Stimulated activated CD8-positive, alpha-beta memory T cell treated with anti-CD3 and anti-CD28 coated beads, Interleukin-4, amount 100 ng/mL, for 1 hour (primary cell): ENCODE measurements around the gene TMEM80.
"Not testable (repeated sequence)": the region's sequence is repeated elsewhere in the genome, so short reads cannot be mapped to it uniquely, and the experiment has no call there.

Source experiments
- DNase-seq, 2 donors: peaks; one replicate each; pipeline ENCODE4 v3.0.0-alpha.2; 2020; ENCODE audit warnings: low read depth in 2 of 2, low spot score in 1 of 2

TMEM80 gene

GRCh38 chr11:720642-721246 lies 25.1 kb downstream of the TMEM80 start:
- no peak for DNase-seq

- DNase-seq: no peak
Observed at GRCh38 chr11:721247-721740, 25.7 kb downstream of the TMEM80 start.

DNA sequence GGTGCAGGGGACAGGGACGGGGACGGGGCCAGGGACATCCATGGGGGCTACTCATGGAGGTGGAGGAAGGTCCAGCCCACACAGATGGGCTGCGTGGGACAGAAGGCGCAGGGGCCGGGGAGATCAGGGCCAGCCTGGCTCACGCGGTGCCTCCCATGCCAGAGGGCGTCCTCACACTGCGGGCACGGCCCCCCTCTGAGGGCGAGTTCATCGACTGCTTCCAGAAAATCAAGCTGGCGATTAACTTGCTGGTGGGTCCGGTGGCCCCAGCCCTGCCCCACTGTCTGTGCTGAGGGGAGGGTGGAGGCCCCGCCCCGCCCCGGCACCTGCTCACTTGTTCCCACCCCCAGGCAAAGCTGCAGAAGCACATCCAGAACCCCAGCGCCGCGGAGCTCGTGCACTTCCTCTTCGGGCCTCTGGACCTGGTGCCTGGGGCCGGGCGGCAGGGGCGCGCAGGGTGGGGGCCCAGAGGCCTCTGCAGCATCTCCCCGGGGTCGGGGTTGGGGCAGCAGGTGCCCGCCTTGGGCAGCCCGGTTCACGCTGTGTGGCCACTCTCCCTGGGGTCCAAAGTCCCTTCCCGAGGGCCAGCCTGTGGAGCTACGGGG lies 26.2 kb downstream of the TMEM80 start:
- DNase-seq: peak in 1 of 2 donors; percentile 21

DNA sequence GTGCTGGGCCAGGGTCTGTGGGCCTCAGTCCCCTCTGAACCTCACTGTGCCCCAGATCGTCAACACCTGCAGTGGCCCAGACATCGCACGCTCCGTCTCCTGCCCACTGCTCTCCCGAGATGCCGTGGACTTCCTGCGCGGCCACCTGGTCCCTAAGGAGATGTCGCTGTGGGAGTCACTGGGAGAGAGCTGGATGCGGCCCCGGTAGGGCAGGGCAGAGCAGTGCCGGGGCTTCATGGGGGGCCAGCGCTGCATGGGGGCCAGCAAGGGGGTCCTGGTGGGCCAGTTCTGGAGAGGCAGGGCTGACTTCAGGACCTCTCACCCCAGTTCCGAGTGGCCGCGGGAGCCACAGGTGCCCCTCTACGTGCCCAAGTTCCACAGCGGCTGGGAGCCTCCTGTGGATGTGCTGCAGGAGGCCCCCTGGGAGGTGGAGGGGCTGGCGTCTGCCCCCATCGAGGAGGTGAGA lies 26.8 kb downstream of the TMEM80 start:
- no peak for DNase-seq

DNA sequence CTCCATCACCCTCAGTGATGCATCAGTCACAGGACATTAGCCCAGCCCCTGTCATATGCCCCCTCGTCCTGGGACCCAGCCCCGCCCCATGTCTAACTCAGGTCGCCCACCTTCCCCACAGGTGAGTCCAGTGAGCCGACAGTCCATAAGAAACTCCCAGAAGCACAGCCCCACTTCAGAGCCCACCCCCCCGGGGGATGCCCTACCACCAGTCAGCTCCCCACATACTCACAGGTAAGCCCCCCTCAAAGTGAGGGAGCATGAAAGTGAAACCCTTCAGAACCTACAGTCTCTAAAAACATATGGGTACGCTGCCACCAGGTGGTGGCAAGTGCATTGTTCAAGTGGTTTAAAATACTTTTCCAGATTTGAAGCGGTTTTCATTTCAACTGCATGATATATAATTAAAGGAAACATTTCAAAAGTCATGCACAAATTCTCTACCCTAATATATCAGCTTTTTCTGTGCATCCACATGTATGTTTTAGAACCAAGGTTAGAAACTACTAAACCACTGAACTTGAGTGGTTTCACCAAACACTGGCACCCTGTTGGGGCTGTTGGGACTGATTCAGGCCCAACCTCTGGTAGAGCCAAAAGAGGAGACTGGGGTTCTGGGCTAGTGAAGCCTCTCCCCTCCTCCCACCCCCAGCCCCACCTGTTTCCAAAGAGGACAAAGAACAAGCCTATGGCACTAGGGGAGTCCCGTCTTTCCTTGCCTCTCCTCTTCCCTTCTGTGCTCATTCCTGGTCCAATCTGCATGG lies 27.7 kb downstream of the TMEM80 start:
- peak in 1 of 2 donors; percentile 28 for DNase-seq

DNA sequence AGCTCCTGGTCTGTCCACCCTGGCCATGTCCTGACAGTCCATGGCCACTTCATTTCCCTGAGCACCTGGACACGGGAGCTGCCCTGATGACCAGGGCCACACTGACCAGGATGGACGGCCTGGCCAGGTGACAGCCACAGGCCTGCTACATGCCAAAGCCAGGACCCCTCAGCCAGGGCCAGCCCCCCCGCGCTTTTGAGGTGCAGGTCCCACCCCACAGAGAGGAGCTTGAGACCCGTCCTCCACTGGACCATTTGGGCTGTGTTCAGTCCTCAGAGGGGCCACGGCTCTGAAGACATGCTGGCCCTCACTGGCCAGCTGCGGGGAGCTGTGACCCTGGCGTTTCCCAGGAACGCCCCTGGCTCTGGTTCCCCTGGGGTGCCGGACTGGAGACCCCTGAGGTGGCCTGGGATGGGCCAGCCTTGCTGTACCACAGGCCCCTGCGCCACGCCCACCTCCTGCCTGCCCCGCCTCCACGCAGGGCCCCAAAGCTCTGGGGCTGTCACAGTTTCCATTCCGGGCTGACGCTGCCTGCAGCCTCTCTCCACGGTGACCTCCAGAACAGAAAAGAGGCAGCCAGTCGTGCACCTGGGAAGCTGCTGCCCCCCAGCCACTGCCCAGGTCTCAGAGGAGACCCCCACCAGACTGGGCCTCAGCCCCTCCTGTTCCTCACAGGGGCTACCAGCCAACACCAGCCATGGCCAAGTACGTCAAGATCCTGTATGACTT lies 28.6 kb downstream of the TMEM80 start:
- DNase-seq: no peak

- DNase-seq: no peak
Observed at GRCh38 chr11:724778-725386, 29.3 kb downstream of the TMEM80 start.

DNA sequence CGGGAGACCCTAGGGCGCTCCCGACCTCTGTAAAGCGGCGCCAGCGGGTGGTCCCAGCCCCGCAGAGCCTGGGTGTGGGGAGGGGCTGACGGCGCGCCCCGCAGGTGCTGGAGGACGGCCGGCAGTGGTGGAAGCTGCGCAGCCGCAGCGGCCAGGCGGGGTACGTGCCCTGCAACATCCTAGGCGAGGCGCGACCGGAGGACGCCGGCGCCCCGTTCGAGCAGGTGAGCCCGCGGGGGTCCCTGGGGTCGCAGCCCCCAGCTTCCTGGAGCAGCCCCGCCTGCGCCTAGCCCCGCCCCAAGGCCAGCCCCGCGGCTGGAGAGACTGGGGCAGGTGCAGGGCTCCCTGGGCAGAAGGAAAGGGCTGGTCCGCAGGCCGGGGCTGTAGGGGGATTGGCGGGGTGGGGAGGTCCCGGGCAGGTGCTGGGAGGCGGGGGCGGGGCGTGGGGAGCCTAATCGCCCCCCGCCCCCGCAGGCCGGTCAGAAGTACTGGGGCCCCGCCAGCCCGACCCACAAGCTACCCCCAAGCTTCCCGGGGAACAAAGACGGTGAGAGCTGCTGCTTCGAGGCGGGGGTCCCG lies 30.1 kb downstream of the TMEM80 start:
- DNase-seq: no peak

DNA sequence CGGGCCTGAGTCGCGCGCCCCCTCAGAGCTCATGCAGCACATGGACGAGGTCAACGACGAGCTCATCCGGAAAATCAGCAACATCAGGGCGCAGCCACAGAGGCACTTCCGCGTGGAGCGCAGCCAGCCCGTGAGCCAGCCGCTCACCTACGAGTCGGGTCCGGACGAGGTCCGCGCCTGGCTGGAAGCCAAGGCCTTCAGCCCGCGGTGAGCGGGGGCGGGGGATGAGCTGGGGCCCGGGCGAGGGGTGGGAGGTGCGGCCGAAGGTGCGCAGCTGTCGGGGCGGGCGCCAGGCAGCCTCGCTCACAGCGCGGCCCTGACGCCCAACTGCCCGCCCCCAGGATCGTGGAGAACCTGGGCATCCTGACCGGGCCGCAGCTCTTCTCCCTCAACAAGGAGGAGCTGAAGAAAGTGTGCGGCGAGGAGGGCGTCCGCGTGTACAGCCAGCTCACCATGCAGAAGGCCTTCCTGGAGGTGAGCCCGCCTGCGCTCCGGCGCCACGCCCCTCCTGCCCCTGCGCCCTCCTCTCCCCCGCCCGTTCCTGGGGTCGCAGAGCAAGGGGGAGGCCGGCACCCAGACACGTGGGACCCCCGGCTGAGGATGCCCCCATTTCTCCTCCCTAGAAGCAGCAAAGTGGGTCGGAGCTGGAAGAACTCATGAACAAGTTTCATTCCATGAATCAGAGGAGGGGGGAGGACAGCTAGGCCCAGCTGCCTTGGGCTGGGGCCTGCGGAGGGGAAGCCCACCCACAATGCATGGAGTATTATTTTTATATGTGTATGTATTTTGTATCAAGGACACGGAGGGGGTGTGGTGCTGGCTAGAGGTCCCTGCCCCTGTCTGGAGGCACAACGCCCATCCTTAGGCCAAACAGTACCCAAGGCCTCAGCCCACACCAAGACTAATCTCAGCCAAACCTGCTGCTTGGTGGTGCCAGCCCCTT lies 30.9 kb downstream of the TMEM80 start:
- DNase-seq: peak in 1 of 2 donors; percentile 36

DNA sequence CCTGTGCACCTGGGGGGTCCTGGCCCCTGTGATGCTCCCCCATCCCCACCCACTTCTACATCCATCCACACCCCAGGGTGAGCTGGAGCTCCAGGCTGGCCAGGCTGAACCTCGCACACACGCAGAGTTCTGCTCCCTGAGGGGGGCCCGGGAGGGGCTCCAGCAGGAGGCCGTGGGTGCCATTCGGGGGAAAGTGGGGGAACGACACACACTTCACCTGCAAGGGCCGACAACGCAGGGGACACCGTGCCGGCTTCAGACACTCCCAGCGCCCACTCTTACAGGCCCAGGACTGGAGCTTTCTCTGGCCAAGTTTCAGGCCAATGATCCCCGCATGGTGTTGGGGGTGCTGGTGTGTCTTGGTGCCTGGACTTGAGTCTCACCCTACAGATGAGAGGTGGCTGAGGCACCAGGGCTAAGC lies 31.7 kb downstream of the TMEM80 start:
- DNase-seq: no peak

DNA sequence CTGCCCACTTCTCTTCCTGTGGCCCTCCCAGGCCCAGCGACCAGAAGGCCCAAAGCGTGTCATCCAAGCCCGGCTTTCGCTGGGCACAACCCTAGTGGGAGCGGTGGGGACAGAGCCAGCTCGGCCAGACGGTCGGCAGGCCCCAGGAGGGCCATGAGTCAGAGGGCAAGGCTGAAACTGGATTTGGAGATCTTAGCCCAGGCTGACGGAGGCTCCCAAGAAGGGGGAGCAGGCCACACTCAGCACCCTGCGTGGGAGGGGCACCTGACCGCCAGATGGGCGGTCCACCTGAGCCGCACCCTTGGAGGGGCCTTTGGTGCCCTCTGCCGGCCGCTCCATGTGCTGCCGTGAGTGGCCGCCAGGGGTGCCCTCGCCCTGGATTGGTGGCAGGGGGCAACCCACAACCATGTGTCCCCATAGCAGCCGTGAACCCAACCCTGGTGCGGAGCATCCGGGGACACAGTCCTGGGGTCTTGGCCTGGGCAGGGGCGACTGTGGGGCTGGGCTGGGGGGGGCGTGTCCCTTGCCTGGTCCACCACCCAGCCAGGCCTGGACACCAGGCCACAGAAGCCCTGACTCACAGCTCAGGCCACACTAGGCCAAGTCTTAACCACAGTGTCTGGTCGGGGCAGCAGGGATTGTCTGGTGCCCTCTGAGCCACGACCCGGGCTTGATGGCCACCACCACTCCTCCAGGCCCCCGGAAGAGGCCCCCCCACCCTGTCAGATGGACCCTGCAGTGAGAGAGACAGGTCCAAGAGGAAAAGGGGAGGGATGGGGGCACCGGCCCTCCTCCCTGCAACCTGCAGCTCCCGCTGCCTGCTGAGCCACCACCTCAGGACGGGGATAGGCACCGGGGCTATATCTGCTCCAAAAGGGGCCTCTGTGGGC lies 32.5 kb downstream of the TMEM80 start:
- peak; percentile 62 to 63 for DNase-seq

- no peak for DNase-seq
Observed at GRCh38 chr11:728901-729491, 33.4 kb downstream of the TMEM80 start.

GRCh38 chr11:729492-730074 lies 34.0 kb downstream of the TMEM80 start:
- DNase-seq: no peak

GRCh38 chr11:733072-733471 lies 37.5 kb downstream of the TMEM80 start:
- no peak for DNase-seq

- not testable (repeated sequence) for DNase-seq
Observed at GRCh38 chr11:734541-734940, 38.9 kb downstream of the TMEM80 start.

DNA sequence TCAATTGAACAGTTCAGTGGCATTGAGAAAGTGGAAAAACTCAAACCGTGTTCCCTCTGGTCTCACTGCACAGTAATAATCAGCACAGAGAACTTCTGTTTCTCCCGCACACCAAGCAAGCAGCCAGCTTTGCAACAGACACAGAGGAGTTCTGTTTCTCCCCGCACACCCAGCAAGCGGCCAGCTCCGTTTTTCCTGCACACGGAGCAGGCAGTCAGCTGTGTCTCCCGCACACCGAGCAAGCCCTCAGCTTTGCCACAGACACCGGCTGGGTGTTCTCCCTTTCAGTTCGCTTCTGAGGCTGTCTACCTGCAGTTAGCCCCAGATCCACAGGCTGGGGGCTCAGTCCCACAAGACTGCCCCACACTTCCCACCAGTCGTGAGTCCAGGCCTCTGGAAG lies 41.8 kb downstream of the TMEM80 start:
- DNase-seq: no peak

GRCh38 chr11:737899-738298 lies 42.3 kb downstream of the TMEM80 start:
- DNase-seq: not testable (repeated sequence)

DNA sequence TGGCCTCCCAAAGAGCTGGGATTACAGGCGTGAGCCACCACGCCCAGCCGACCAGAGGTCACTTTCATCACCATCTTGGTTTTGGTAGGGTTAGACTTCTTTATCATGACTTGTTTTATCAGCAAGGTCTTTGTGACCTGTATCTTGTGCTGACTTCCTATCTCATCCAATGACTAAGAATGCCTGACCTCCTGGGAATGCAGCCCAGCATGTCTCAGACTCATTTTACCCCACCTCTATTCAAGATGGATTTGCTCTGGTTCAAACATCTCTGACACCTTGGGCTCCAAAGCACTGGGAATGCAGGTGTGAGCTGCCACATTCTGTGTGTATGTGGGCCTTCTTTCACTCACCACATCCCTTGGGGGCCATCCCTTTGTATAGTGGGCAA lies 46.5 kb downstream of the TMEM80 start:
- DNase-seq: no peak
